ENCODE measurements around the gene CCDC178.

CCDC178 gene

GRCh38 chr18:33040213-33040612, 400.3 kb downstream of the CCDC178 start:
- no peak overlapping the region for H3K4me2 ChIP-seq (ENCODE audit: low read length)

GRCh38 chr18:33034945-33035344, 405.6 kb downstream of the CCDC178 start:
- no peaks in the 10 kb centered on the region for H3K9me2 ChIP-seq (replicated peaks; ENCODE audit: control insufficient read depth, low read length)
- no peak overlapping the region for H3K27ac ChIP-seq (ENCODE audit: low read depth, low read length)
- TF ChIP-seq EZH2phosphoT487 (IDR thresholded peaks at IDR 0.05; ENCODE audit: borderline replicate concordance, low read length) (no peak), CTCF (IDR thresholded peaks at IDR 0.05; ENCODE audit: low read depth, low read length, poor library complexity, severe bottlenecking) (no peak)
- no peaks in the 10 kb centered on the region for H3K36me3 ChIP-seq (ENCODE audit: control insufficient read depth, low read length)
- no peaks in the 10 kb centered on the region for H3K4me1 ChIP-seq (ENCODE audit: control insufficient read depth, low read length)
- H3K79me2 ChIP-seq (ENCODE audit: control insufficient read depth, low read length): no peaks in the 10 kb centered on the region
- no peaks in the 10 kb centered on the region for H3F3A ChIP-seq (ENCODE audit: control insufficient read depth, insufficient read depth)
- no peak overlapping the region for H3K4me2 ChIP-seq (ENCODE audit: low read length)
- H3K27me3 ChIP-seq (ENCODE audit: control insufficient read depth, low read length): no peaks in the 10 kb centered on the region
- no peaks in the 10 kb centered on the region for H4K20me1 ChIP-seq (ENCODE audit: control insufficient read depth, insufficient read depth, low read depth, low read length)
- H3K4me3 ChIP-seq (ENCODE audit: low read length): no peak overlapping the region
- H3K9me3 ChIP-seq (ENCODE audit: control insufficient read depth, insufficient read depth, low read length): no peaks in the 10 kb centered on the region

More at GRCh38 chr18:33040213-33040612, 400.3 kb downstream of the CCDC178 start:
- Histone ChIP-seq H4K20me1 (ENCODE audit: control insufficient read depth, insufficient read depth, low read depth, low read length) (no peaks in the 10 kb centered on the region), H3K4me1 (ENCODE audit: control insufficient read depth, low read length) (no peaks in the 10 kb centered on the region), H3K4me3 (ENCODE audit: low read length) (no peak overlapping the region), H3F3A (ENCODE audit: control insufficient read depth, insufficient read depth) (no peaks in the 10 kb centered on the region), H3K27ac (ENCODE audit: low read depth, low read length) (no peak overlapping the region), H3K9me3 (ENCODE audit: control insufficient read depth, insufficient read depth, low read length) (no peaks in the 10 kb centered on the region), H3K36me3 (ENCODE audit: control insufficient read depth, low read length) (no peaks in the 10 kb centered on the region), H3K27me3 (ENCODE audit: control insufficient read depth, low read length) (no peaks in the 10 kb centered on the region), H3K79me2 (ENCODE audit: control insufficient read depth, low read length) (no peaks in the 10 kb centered on the region), H3K9me2 (replicated peaks; ENCODE audit: control insufficient read depth, low read length) (no peaks in the 10 kb centered on the region)
- TF ChIP-seq EZH2phosphoT487 (IDR thresholded peaks at IDR 0.05; ENCODE audit: borderline replicate concordance, low read length): no peak

DNA sequence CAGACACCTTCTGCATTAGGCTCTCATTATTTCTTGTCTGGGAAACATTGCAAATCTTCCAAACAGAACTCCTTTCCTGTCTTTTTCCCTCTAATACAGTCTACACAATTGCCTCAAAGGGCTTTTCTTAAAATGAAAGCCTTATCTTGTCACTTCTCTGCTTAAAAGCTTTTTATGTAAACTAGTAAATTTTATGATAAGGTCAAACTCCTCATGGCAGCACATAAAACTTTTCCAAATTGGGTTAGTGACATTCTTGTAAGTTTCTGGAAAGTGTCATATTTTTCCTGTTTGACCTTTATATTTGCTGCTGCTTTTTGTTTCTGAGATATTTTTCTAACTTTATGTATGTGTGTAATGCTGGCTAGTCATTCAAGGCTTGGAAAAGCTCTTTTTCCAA, 406.3 kb downstream of the CCDC178 start:
- no peaks in the 10 kb centered on the region for H3K9me3 ChIP-seq (ENCODE audit: control insufficient read depth, insufficient read depth, low read length)
- H4K20me1 ChIP-seq (ENCODE audit: control insufficient read depth, insufficient read depth, low read depth, low read length): no peaks in the 10 kb centered on the region
- no peak overlapping the region for H3K27ac ChIP-seq (ENCODE audit: low read depth, low read length)
- H3K27me3 ChIP-seq (ENCODE audit: control insufficient read depth, low read length): no peaks in the 10 kb centered on the region
- no peak overlapping the region for H3K4me2 ChIP-seq (ENCODE audit: low read length)
- H3K4me1 ChIP-seq (ENCODE audit: control insufficient read depth, low read length): no peaks in the 10 kb centered on the region
- no peaks in the 10 kb centered on the region for H3K9me2 ChIP-seq (replicated peaks; ENCODE audit: control insufficient read depth, low read length)
- H3F3A ChIP-seq (ENCODE audit: control insufficient read depth, insufficient read depth): no peaks in the 10 kb centered on the region
- no peaks in the 10 kb centered on the region for H3K79me2 ChIP-seq (ENCODE audit: control insufficient read depth, low read length)
- no peaks in the 10 kb centered on the region for H3K36me3 ChIP-seq (ENCODE audit: control insufficient read depth, low read length)
- TF ChIP-seq CTCF (IDR thresholded peaks at IDR 0.05; ENCODE audit: low read depth, low read length, poor library complexity, severe bottlenecking) (no peak), EZH2phosphoT487 (IDR thresholded peaks at IDR 0.05; ENCODE audit: borderline replicate concordance, low read length) (no peak)
- H3K4me3 ChIP-seq (ENCODE audit: low read length): no peak overlapping the region

- H3K9me3 ChIP-seq (ENCODE audit: control insufficient read depth, insufficient read depth, low read length): no peaks in the 10 kb centered on the region
- TF ChIP-seq EZH2phosphoT487 (IDR thresholded peaks at IDR 0.05; ENCODE audit: borderline replicate concordance, low read length) (no peak), CTCF (IDR thresholded peaks at IDR 0.05; ENCODE audit: low read depth, low read length, poor library complexity, severe bottlenecking) (no peak)
- H3F3A ChIP-seq (ENCODE audit: control insufficient read depth, insufficient read depth): no peaks in the 10 kb centered on the region
- no peak overlapping the region for H3K4me3 ChIP-seq (ENCODE audit: low read length)
- H3K4me1 ChIP-seq (ENCODE audit: control insufficient read depth, low read length): no peaks in the 10 kb centered on the region
- H4K20me1 ChIP-seq (ENCODE audit: control insufficient read depth, insufficient read depth, low read depth, low read length): no peaks in the 10 kb centered on the region
- no peaks in the 10 kb centered on the region for H3K9me2 ChIP-seq (replicated peaks; ENCODE audit: control insufficient read depth, low read length)
- no peak overlapping the region for H3K27ac ChIP-seq (ENCODE audit: low read depth, low read length)
- H3K4me2 ChIP-seq (ENCODE audit: low read length): no peak overlapping the region
- no peaks in the 10 kb centered on the region for H3K79me2 ChIP-seq (ENCODE audit: control insufficient read depth, low read length)
- H3K36me3 ChIP-seq (ENCODE audit: control insufficient read depth, low read length): no peaks in the 10 kb centered on the region
- H3K27me3 ChIP-seq (ENCODE audit: control insufficient read depth, low read length): no peaks in the 10 kb centered on the region
Observed at GRCh38 chr18:33022370-33022769, 418.2 kb downstream of the CCDC178 start.
